Measurements from ENCODE around the gene SAA2. TPM values are rescaled to one million over a fixed set of nuclear protein-coding genes. Genes with fewer than 3 reads are reported as not detected.
"Not testable (repeated sequence)": the region's sequence is repeated elsewhere in the genome, so short reads cannot be mapped to it uniquely, and the experiment has no call there.

Gene SAA2
- total RNA-seq, 1 donor from 2014 or later = not detected

GRCh38 chr11:18204220-18204619, 44.2 kb downstream of the SAA2 start:
- Mint-ChIP-seq H3K4me3 (no peak overlapping the region), H3K27me3 (ENCODE audit: insufficient read depth) (peaks cover 43% of the 10 kb centered on the region), H3K27ac (no peak overlapping the region), H3K9me3 (no peaks in the 10 kb centered on the region), H3K4me1 (ENCODE audit: low read depth) (peaks cover 6% of the 10 kb centered on the region), H3K36me3 (ENCODE audit: low read depth) (peaks cover 2% of the 10 kb centered on the region)
- intact Hi-C loops (cut with micrococcal nuclease) = loop anchor here (10.0 kb wide), 1 partner anchor 209 kb away; no protein-coding TSS in a partner anchor
- DNase-seq (ENCODE audit: low spot score) = no peak

GRCh38 chr11:18203723-18204122, 44.7 kb downstream of the SAA2 start:
- no peak for DNase-seq (ENCODE audit: low spot score)
- Mint-ChIP-seq H3K27ac (no peak overlapping the region), H3K9me3 (no peaks in the 10 kb centered on the region), H3K36me3 (ENCODE audit: low read depth) (peaks cover 2% of the 10 kb centered on the region), H3K27me3 (ENCODE audit: insufficient read depth) (peaks cover 41% of the 10 kb centered on the region), H3K4me3 (no peak overlapping the region), H3K4me1 (ENCODE audit: low read depth) (peaks cover 6% of the 10 kb centered on the region)
- intact Hi-C loops (cut with micrococcal nuclease) = loop anchor here (10.0 kb wide), 1 partner anchor 209 kb away; no protein-coding TSS in a partner anchor

GRCh38 chr11:18197738-18198137, 50.7 kb downstream of the SAA2 start:
- H3K36me3 Mint-ChIP-seq (ENCODE audit: low read depth); H3K9me3 Mint-ChIP-seq; H3K4me3 Mint-ChIP-seq; intact Hi-C loops (cut with micrococcal nuclease); H3K4me1 Mint-ChIP-seq (ENCODE audit: low read depth); DNase-seq (ENCODE audit: low spot score); H3K27ac Mint-ChIP-seq: not testable (repeated sequence)
- peaks cover 28% of the 10 kb centered on the region for H3K27me3 Mint-ChIP-seq (ENCODE audit: insufficient read depth)

GRCh38 chr11:18196532-18196931, 51.9 kb downstream of the SAA2 start:
- Mint-ChIP-seq H3K4me1 (ENCODE audit: low read depth) (no peaks in the 10 kb centered on the region), H3K27ac (no peak overlapping the region), H3K9me3 (no peaks in the 10 kb centered on the region), H3K36me3 (ENCODE audit: low read depth) (peaks cover 2% of the 10 kb centered on the region), H3K4me3 (no peak overlapping the region), H3K27me3 (ENCODE audit: insufficient read depth) (peaks cover 30% of the 10 kb centered on the region)
- intact Hi-C loops (cut with micrococcal nuclease) = no loop called here
- no peak for DNase-seq (ENCODE audit: low spot score)

Other genes starting within 250 kb of the SAA2 start
- gene SERGEF, start 235.6 kb downstream of the SAA2 start, total RNA-seq = 24.5 and 32.8 TPM in 2 replicates
- 0.49 and 0.51 TPM in 2 replicates for gene TPH1, start 202.4 kb downstream of the SAA2 start, total RNA-seq
- 42.5 and 42.9 TPM in 2 replicates for gene SAAL1, start 142.6 kb downstream of the SAA2 start, total RNA-seq
- not detected in 2 replicates for gene MRGPRX3, start 116.1 kb downstream of the SAA2 start, total RNA-seq
- gene MRGPRX4, start 75.8 kb downstream of the SAA2 start, total RNA-seq = not detected in 2 replicates
- not detected in 2 replicates for gene SAA4, start 11.9 kb downstream of the SAA2 start, total RNA-seq
- gene SAA1, start 17.6 kb upstream of the SAA2 start, total RNA-seq = not detected in 2 replicates
- 19.9 and 21.4 TPM in 2 replicates for gene HPS5, start 73.5 kb upstream of the SAA2 start, total RNA-seq
- 52.2 and 56.9 TPM in 2 replicates for gene GTF2H1, start 73.9 kb upstream of the SAA2 start, total RNA-seq
- gene LDHA, start 145.9 kb upstream of the SAA2 start, total RNA-seq = 1,448 and 1,455 TPM in 2 replicates
- gene LDHC, start 163.7 kb upstream of the SAA2 start, total RNA-seq = not detected in 2 replicates
- gene LDHAL6A, start 207.2 kb upstream of the SAA2 start, total RNA-seq = not detected in 2 replicates